Stomach (tissue), 4 donors: Measurements from ENCODE around the gene ATOX1.

ENCODE experiments used
- POLR2AphosphoS5 ChIP-seq, 3 donors: sonication (generic); formaldehyde crosslinking; IDR thresholded peaks; one replicate each; pipeline ENCODE4 v1.6.1; 2016; ENCODE audit warnings: antibody characterized with exemption in 3 of 3
- TF ChIP-seq, protein P1 (sequence below), 7 experiments: fragments of 450-650 bp in 4 of 7; fragments of 200-600 bp in 3 of 7; sonication (generic) in 3 of 7; IDR thresholded peaks; one replicate each; pipeline ENCODE4 v1.5.1; 2016 to 2019; ENCODE audit warnings: antibody characterized with exemption in 7 of 7, control low read depth in 2 of 7, mild to moderate bottlenecking in 1 of 7

DNA sequence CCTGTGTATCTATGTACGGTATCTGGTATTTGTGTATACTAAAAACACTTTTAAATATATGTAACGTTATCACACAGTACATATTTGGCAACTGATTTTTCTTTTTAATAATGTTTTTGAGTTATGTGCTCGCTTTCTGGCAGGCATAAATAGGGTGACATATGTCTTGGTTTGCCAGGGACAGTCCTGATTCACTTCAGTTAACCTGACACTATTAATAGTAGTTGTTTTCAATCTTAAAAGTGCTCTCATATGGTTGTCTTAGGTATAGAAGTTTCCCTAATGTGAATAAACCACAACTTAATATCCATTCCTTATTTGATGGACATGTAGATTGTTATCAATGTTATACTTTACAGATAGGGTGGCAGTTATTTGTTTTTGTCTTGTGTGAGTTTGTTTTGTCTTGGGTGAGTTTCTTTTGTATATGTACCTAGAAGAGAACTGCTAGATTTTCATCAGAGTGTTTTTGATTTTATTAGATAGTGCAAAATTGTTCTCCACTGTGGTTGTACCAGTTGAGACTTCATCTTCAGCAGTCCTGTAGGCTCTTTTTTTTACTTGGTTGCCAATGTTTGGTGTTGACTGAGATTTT lies 21.2 kb upstream of the ATOX1 start:
- TF ChIP-seq, protein P1, sequence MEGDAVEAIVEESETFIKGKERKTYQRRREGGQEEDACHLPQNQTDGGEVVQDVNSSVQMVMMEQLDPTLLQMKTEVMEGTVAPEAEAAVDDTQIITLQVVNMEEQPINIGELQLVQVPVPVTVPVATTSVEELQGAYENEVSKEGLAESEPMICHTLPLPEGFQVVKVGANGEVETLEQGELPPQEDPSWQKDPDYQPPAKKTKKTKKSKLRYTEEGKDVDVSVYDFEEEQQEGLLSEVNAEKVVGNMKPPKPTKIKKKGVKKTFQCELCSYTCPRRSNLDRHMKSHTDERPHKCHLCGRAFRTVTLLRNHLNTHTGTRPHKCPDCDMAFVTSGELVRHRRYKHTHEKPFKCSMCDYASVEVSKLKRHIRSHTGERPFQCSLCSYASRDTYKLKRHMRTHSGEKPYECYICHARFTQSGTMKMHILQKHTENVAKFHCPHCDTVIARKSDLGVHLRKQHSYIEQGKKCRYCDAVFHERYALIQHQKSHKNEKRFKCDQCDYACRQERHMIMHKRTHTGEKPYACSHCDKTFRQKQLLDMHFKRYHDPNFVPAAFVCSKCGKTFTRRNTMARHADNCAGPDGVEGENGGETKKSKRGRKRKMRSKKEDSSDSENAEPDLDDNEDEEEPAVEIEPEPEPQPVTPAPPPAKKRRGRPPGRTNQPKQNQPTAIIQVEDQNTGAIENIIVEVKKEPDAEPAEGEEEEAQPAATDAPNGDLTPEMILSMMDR (IDR thresholded peaks at IDR 0.05) = no peak
- no peak for TF ChIP-seq POLR2AphosphoS5 (IDR thresholded peaks at IDR 0.05)
